A549 (cell line): ENCODE measurements around the gene ATF7IP. TPM values are rescaled to one million over a fixed set of nuclear protein-coding genes. Genes with fewer than 3 reads are reported as not detected.

Experiments used
- ATAC-seq, 2 experiments: fragments of 200-7000 bp in 1 of 2; fragments of >200 bp in 1 of 2; cut with Nextera tagmentation in 1 of 2; cut with Tn5 transposase in 1 of 2; 3 replicates each; pipeline versions ENCODE4 v1.8.0 to v1.9.1; 2018 to 2020; ENCODE audit warnings: mild to moderate bottlenecking in 1 of 2, moderate library complexity in 1 of 2
- CTCF ChIA-PET: fragments of 300-600 bp; sonication (Branson Sonifier 250); formaldehyde crosslinking; extraction: SDS; loops from one replicate; lab custom pipeline; 2021; ENCODE audit warnings: antibody characterized with exemption, inconsistent platforms; lab: Yijun Ruan, JAX
- POLR2A ChIA-PET: fragments of 350-600 bp; formaldehyde crosslinking; extraction: SDS; loops from one replicate; lab custom pipeline; 2021; ENCODE audit warnings: antibody characterized with exemption, inconsistent platforms; lab: Yijun Ruan, JAX
- DNase-seq, 2 experiments: peaks; one replicate each; pipeline versions ENCODE4 v3.0.0 to v3.0.0-alpha.2; 2011 to 2016; ENCODE audit warnings: low read depth in 1 of 2, low spot score in 1 of 2
- FAIRE-seq: peaks from 2 replicates; lab custom pipeline; 2011; peaks lifted over from hg19 to GRCh38; lab: Jason Lieb, UNC
- H3K27ac ChIP-seq, 2 experiments: fragments of >200 bp; sonication (Bioruptor Twin); formaldehyde crosslinking; 3 replicates each; pipeline ENCODE4 v1.5.1; 2016 to 2017
- H3K4me1 ChIP-seq: fragments of >200 bp; sonication (Bioruptor Twin); formaldehyde crosslinking; 3 replicates; pipeline ENCODE4 v1.6.1; 2016
- H3K4me2 ChIP-seq: fragments of >200 bp; sonication (Bioruptor Twin); formaldehyde crosslinking; 3 replicates; pipeline ENCODE4 v1.6.1; 2016
- H3K4me3 ChIP-seq: fragments of >200 bp; sonication (Bioruptor Twin); formaldehyde crosslinking; 3 replicates; pipeline ENCODE4 v1.5.1; 2016
- H3K9me3 ChIP-seq: fragments of >200 bp; sonication (Bioruptor Twin); formaldehyde crosslinking; 3 replicates; pipeline ENCODE4 v1.6.1; 2016
- BHLHE40 ChIP-seq: IDR thresholded peaks from 2 replicates; pipeline ENCODE4 v1.6.1; 2012; ENCODE audit warnings: low read depth, low read length, inconsistent platforms
- CEBPB ChIP-seq, 2 experiments: fragments of >200 bp in 1 of 2; sonication (Bioruptor Twin) in 1 of 2; formaldehyde crosslinking in 1 of 2; IDR thresholded peaks; 2 replicates each; pipeline ENCODE4 v1.6.1; 2012 to 2016
- CTCF ChIP-seq: fragments of >200 bp; sonication (Bioruptor Twin); formaldehyde crosslinking; IDR thresholded peaks from 3 replicates; pipeline ENCODE4 v1.5.1; 2016
- EHF ChIP-seq: fragments of 250-450 bp; sonication (Bioruptor Pico); IDR thresholded peaks from 2 replicates; pipeline ENCODE4 v1.5.0; 2020; ENCODE audit warnings: mild to moderate bottlenecking
- FOXS1 ChIP-seq: fragments of 250-450 bp; sonication (Bioruptor Pico); IDR thresholded peaks from 2 replicates; pipeline ENCODE4 v1.5.0; 2020; ENCODE audit warnings: mild to moderate bottlenecking, moderate library complexity
- HDAC2 ChIP-seq: fragments of 200-600 bp; sonication (generic); IDR thresholded peaks from 2 replicates; pipeline ENCODE4 v1.6.1; 2016
- HOXA7 ChIP-seq: fragments of 250-450 bp; sonication (Bioruptor Pico); IDR thresholded peaks from 2 replicates; pipeline ENCODE4 v1.5.0; 2020; ENCODE audit warnings: mild to moderate bottlenecking, moderate library complexity
- HOXB5 ChIP-seq: fragments of 250-450 bp; sonication (Bioruptor Pico); IDR thresholded peaks from 2 replicates; pipeline ENCODE4 v1.5.0; 2020; ENCODE audit warnings: mild to moderate bottlenecking, moderate library complexity
- JUNB ChIP-seq: fragments of >200 bp; sonication (Bioruptor Twin); formaldehyde crosslinking; IDR thresholded peaks from 2 replicates; pipeline ENCODE4 v1.6.1; 2016
- KDM1A ChIP-seq: fragments of 200-600 bp; sonication (generic); IDR thresholded peaks from 2 replicates; pipeline ENCODE4 v1.6.1; 2016; ENCODE audit warnings: low read depth, mild to moderate bottlenecking
- KDM5A ChIP-seq: fragments of 200-600 bp; sonication (generic); IDR thresholded peaks from 2 replicates; pipeline ENCODE4 v1.6.1; 2016; ENCODE audit warnings: antibody characterized with exemption, mild to moderate bottlenecking
- MAFK ChIP-seq: fragments of 450-650 bp; IDR thresholded peaks from 2 replicates; pipeline ENCODE4 v1.6.1; 2014; ENCODE audit not compliant: partially characterized antibody
- NFE2L2 ChIP-seq: fragments of 150-350 bp; conservative IDR thresholded peaks from 2 replicates; pipeline ENCODE4 v1.6.1; 2014; ENCODE audit warnings: low read length
- PBX3 ChIP-seq: IDR thresholded peaks from 2 replicates; pipeline ENCODE4 v1.6.1; 2012
- RAD21 ChIP-seq, 2 experiments: fragments of >200 bp in 1 of 2; sonication (Bioruptor Twin) in 1 of 2; formaldehyde crosslinking in 1 of 2; IDR thresholded peaks in 1 of 2; conservative IDR thresholded peaks in 1 of 2; 2 replicates in 1 of 2; 3 replicates in 1 of 2; pipeline ENCODE4 v1.6.1; 2012 to 2018; ENCODE audit warnings: inconsistent platforms in 1 of 2
- RCOR1 ChIP-seq: fragments of 150-350 bp; IDR thresholded peaks from 2 replicates; pipeline ENCODE4 v1.6.1; 2014; ENCODE audit warnings: antibody characterized with exemption, low read length, low read depth
- RFX5 ChIP-seq: fragments of 450-650 bp; IDR thresholded peaks from 2 replicates; pipeline ENCODE4 v1.7.1; 2014; ENCODE audit warnings: antibody characterized with exemption, mild to moderate bottlenecking, moderate library complexity
- RNF2 ChIP-seq: fragments of 200-600 bp; sonication (generic); IDR thresholded peaks from 2 replicates; pipeline ENCODE4 v1.6.1; 2016; ENCODE audit warnings: low read depth, mild to moderate bottlenecking, antibody characterized with exemption, moderate library complexity, borderline replicate concordance
- SREBF2 ChIP-seq: fragments of 450-650 bp; IDR thresholded peaks from 2 replicates; pipeline ENCODE4 v1.6.1; 2014; ENCODE audit warnings: mild to moderate bottlenecking, moderate library complexity
- TFCP2L1 ChIP-seq: fragments of 250-450 bp; sonication (Bioruptor Pico); IDR thresholded peaks from 2 replicates; pipeline ENCODE4 v1.5.0; 2021; ENCODE audit warnings: mild to moderate bottlenecking
- ZC3H11A ChIP-seq: fragments of 450-650 bp; IDR thresholded peaks from 2 replicates; pipeline ENCODE4 v1.6.1; 2014; ENCODE audit warnings: antibody characterized with exemption, mild to moderate bottlenecking
- ZFP36 ChIP-seq: fragments of 450-650 bp; IDR thresholded peaks from 2 replicates; pipeline ENCODE4 v1.6.1; 2014; ENCODE audit warnings: borderline replicate concordance; ENCODE audit not compliant: partially characterized antibody
- ZNF302 ChIP-seq: fragments of 250-450 bp; sonication (Bioruptor Pico); IDR thresholded peaks from 2 replicates; pipeline ENCODE4 v1.9.0; 2021; ENCODE audit warnings: inconsistent platforms, mild to moderate bottlenecking, moderate library complexity
- ZSCAN20 ChIP-seq: fragments of 250-450 bp; sonication (Bioruptor Pico); IDR thresholded peaks from 2 replicates; pipeline ENCODE4 v1.8.0; 2022; ENCODE audit warnings: mild to moderate bottlenecking, moderate library complexity
- WGBS: methylation state at CpG from one replicate; pipeline ENCODE4 v1.1.6; 2017; ENCODE audit errors: missing lambda C conversion rate; 5-methylcytosine and 5-hydroxymethylcytosine counted together
- polyA plus RNA-seq, 4 experiments: library from polyadenylated mRNA; depleted of rRNA in 3 of 4; stranded (reverse); fragments of >200 nt; fragmentation: RNase III in 1 of 4; extraction: RNeasy Plus Mini Kit Qiagen cat#74134 plus additional on column Dnase treatment in 1 of 4; gene quantifications; 2 replicates in 3 of 4; 3 replicates in 1 of 4; pipeline ENCODE4 v1.2.3, GENCODE V29; 2011 to 2017
- TF ChIP-seq, protein P1 (sequence below): fragments of 250-450 bp; sonication (Bioruptor Pico); IDR thresholded peaks from 2 replicates; pipeline ENCODE4 v1.5.0; 2021; ENCODE audit warnings: mild to moderate bottlenecking, moderate library complexity, borderline replicate concordance
- TF ChIP-seq, protein P2 (sequence below): fragments of 150-350 bp; IDR thresholded peaks from 2 replicates; pipeline ENCODE4 v1.6.1; 2014; ENCODE audit warnings: low read depth, mild to moderate bottlenecking, low read length
- TF ChIP-seq, protein P3 (sequence below): IDR thresholded peaks from 2 replicates; pipeline ENCODE4 v1.6.1; 2012

The ATF7IP gene
- polyA plus RNA-seq, 2 of the 4 experiments (the other 2 are of a cell fraction), result 5.6 to 14.2 TPM

- FAIRE-seq (peak; percentile 36), DNase-seq (no peak), ATAC-seq (no peak)
- TF ChIP-seq HDAC2 (no peak), PBX3 (no peak), RNF2 (no peak), SREBF2 (no peak), RFX5 (no peak), CTCF (no peak), FOXS1 (CRISPR knock-in tag) (no peak), NFE2L2 (no peak), ZSCAN20 (CRISPR knock-in tag) (no peak), HOXB5 (CRISPR knock-in tag) (no peak), CEBPB (IDR thresholded peaks at IDR 0.05) (no peak)
- TF ChIP-seq, protein P1, sequence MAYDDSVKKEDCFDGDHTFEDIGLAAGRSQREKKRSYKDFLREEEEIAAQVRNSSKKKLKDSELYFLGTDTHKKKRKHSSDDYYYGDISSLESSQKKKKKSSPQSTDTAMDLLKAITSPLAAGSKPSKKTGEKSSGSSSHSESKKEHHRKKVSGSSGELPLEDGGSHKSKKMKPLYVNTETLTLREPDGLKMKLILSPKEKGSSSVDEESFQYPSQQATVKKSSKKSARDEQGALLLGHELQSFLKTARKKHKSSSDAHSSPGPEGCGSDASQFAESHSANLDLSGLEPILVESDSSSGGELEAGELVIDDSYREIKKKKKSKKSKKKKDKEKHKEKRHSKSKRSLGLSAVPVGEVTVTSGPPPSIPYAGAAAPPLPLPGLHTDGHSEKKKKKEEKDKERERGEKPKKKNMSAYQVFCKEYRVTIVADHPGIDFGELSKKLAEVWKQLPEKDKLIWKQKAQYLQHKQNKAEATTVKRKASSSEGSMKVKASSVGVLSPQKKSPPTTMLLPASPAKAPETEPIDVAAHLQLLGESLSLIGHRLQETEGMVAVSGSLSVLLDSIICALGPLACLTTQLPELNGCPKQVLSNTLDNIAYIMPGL (CRISPR knock-in tag), result no peak
- TF ChIP-seq, protein P2, sequence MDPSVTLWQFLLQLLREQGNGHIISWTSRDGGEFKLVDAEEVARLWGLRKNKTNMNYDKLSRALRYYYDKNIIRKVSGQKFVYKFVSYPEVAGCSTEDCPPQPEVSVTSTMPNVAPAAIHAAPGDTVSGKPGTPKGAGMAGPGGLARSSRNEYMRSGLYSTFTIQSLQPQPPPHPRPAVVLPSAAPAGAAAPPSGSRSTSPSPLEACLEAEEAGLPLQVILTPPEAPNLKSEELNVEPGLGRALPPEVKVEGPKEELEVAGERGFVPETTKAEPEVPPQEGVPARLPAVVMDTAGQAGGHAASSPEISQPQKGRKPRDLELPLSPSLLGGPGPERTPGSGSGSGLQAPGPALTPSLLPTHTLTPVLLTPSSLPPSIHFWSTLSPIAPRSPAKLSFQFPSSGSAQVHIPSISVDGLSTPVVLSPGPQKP, result no peak
- ChIA-PET POLR2A (no interaction called here), CTCF (interaction anchor here (0.7 kb wide), 1 partner anchor 712 kb away, joined by 3 read pairs; no protein-coding TSS in a partner anchor)
- Histone ChIP-seq H3K4me2 (no peak overlapping the region), H3K4me1 (no peaks in the 10 kb centered on the region), H3K4me3 (no peak overlapping the region), H3K27ac (no peak overlapping the region), H3K9me3 (no peaks in the 10 kb centered on the region)
- WGBS, result 93% methylated on average over 6 of the region's 6 CpGs
Observed at GRCh38 chr12:14505626-14506596, 140.4 kb downstream of the ATF7IP start.

DNA sequence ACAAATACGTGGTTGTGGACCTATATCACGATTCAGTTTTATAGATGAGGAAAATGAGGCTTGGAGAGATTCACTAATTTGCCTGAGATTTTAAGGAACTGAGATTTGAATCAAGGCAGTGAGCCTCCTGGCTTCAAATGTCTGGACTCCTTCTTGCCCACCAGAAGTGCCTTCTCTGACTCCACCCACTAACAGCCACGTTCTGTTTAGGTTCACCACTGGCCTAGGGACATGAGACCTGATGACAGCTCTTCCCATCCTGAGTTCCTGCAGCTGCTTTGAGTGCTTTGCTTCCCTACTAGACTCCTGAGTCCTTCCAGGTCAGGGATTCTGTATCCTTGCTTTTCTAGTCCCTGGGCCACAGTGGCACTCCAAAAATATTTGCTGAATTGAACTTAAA, 145.1 kb downstream of the ATF7IP start:
- FAIRE-seq (no peak), ATAC-seq (no peak), DNase-seq (no peak)
- no peak overlapping the region for H3K4me2 ChIP-seq
- H3K27ac ChIP-seq, result no peak overlapping the region
- H3K9me3 ChIP-seq, result no peaks in the 10 kb centered on the region
- TF ChIP-seq HOXA7 (CRISPR knock-in tag) (no peak), KDM1A (no peak), KDM5A (no peak), RAD21 (conservative IDR thresholded peaks at IDR 0.05 in 1 of 2, IDR thresholded peaks at IDR 0.05 in 1 of 2) (no peak), MAFK (no peak), HDAC2 (no peak), ZFP36 (no peak), ZNF302 (no peak), EHF (no peak), BHLHE40 (no peak), RCOR1 (no peak), JUNB (no peak), TFCP2L1 (CRISPR knock-in tag) (no peak), NFE2L2 (no peak), HOXB5 (CRISPR knock-in tag) (no peak), ZC3H11A (no peak)
- TF ChIP-seq, protein P2, result no peak
- TF ChIP-seq, protein P3, sequence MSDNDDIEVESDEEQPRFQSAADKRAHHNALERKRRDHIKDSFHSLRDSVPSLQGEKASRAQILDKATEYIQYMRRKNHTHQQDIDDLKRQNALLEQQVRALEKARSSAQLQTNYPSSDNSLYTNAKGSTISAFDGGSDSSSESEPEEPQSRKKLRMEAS, result no peak
- TF ChIP-seq, protein P1 (CRISPR knock-in tag), result no peak
- ChIA-PET POLR2A (no interaction called here), CTCF (no interaction called here)
- 55% methylated on average over 3 of the region's 3 CpGs for WGBS
- no peak overlapping the region for H3K4me3 ChIP-seq
- H3K4me1 ChIP-seq, result no peaks in the 10 kb centered on the region
